ENCODE results near the gene TCEAL8. TPM values are rescaled to one million over a fixed set of nuclear protein-coding genes. Genes with fewer than 3 reads are reported as not detected.

TCEAL8 gene
- total and polyA plus RNA-seq, 2 of the 8 experiments (the other 6 are each of a cell fraction or from before 2014, with no cell fraction given): 47.2 to 82.2 TPM

DNA sequence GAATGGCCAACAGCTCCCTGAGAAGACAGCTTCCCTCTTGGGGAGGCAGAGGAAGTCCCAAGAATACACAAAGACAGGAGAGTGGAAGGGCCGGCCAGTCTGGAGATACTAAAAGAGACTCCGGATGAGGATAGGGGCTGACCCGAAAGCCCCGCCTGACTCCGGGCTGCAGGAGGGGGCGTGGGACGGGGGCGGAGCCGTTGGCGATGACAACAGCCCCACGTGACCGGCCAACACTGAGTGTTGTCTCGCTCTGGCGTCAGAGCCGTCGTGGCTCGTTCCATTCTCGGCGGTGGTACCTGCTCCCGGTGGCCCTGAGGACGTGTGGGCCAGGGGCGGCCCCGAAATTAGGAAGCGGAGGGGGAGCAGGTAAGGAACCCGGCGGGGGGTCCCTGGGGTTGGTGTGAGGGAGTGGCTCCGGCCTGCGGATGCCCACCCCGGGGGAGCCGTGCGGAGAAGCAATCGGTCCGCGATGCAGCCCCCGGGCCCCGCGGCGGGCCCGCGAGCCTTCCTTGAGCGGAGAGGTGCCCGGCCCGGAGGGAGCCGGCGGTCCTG is 40.0 kb downstream of the TCEAL8 start, which contains the start of gene BEX4 (continued):
- TF ChIP-seq EZH2 (IDR thresholded peaks at IDR 0.05; ENCODE audit: low read depth, low read length, severe bottlenecking) (no peak), TAF1 (IDR thresholded peaks at IDR 0.05; ENCODE audit: low read depth, low read length) (peak; percentile 99), MAX (IDR thresholded peaks at IDR 0.05) (peak; percentile 67), EGR1 (IDR thresholded peaks at IDR 0.05; ENCODE audit: borderline replicate concordance, low read depth, low read length) (peak; percentile 40; the same call in 1 of the 2 replicates)

All from H1 (cell line).